ENCODE results near the gene HES3.

DNA sequence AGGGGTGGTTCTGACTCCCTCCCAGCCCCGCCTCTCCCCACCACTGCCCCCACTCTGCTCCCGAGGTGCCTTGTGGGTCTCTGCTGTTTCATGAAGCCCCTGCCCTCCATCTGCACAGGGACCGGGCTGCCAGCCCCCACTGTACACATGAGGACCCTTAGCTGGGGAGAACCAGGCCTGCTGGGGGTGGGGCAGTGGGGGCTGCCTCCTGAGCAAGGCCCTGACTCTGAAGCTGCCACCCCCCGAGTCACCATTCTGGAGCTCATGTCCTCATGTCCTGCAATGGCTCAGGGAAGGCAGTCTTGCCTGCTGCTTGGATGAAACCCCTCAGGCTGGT, 8.4 kb downstream of the HES3 start:
- TF ChIP-seq YY1 (IDR thresholded peaks at IDR 0.05; ENCODE audit: insufficient read depth, insufficient read length) (no peak), ZNF274 (IDR thresholded peaks at IDR 0.05; ENCODE audit: low read depth, low read length) (no peak), SUZ12 (IDR thresholded peaks at IDR 0.05; ENCODE audit: extremely low read depth, insufficient read depth, insufficient read length) (no peak)
